8988T (cell line): ENCODE measurements around the gene NXPE1.

Experiments used
- DNase-seq: peaks from one replicate; pipeline ENCODE4 v3.0.0; 2011

NXPE1 gene

GRCh38 chr11:114562166-114562916 lies 2.7 kb upstream of the NXPE1 start:
- DNase-seq: no peak

- DNase-seq: no peak
Measured at GRCh38 chr11:114556135-114556534, 3.5 kb downstream of the NXPE1 start.

- DNase-seq: no peak
Measured at GRCh38 chr11:114553642-114554041, 6.0 kb downstream of the NXPE1 start.

- no peak for DNase-seq
Measured at GRCh38 chr11:114551060-114551459, 8.6 kb downstream of the NXPE1 start.

GRCh38 chr11:114525682-114526081 lies 34.0 kb downstream of the NXPE1 start:
- no peak for DNase-seq

GRCh38 chr11:114524122-114524521 lies 35.6 kb downstream of the NXPE1 start:
- DNase-seq: no peak

GRCh38 chr11:114522818-114523217 lies 36.9 kb downstream of the NXPE1 start:
- DNase-seq: no peak

- no peak for DNase-seq
Measured at GRCh38 chr11:114511538-114511937, 48.1 kb downstream of the NXPE1 start.

GRCh38 chr11:114511079-114511478 lies 48.6 kb downstream of the NXPE1 start:
- DNase-seq: no peak

- DNase-seq: no peak
Measured at GRCh38 chr11:114501901-114502300, 57.8 kb downstream of the NXPE1 start.

GRCh38 chr11:114499756-114500155 lies 59.9 kb downstream of the NXPE1 start:
- DNase-seq: no peak

GRCh38 chr11:114496915-114497314 lies 62.8 kb downstream of the NXPE1 start:
- no peak for DNase-seq

- DNase-seq: no peak
Measured at GRCh38 chr11:114483929-114484328, 75.8 kb downstream of the NXPE1 start.

- DNase-seq: no peak
Measured at GRCh38 chr11:114482114-114482513, 77.6 kb downstream of the NXPE1 start.

- DNase-seq: no peak
Measured at GRCh38 chr11:114479331-114479730, 80.3 kb downstream of the NXPE1 start.

- no peak for DNase-seq
Measured at GRCh38 chr11:114478768-114479167, 80.9 kb downstream of the NXPE1 start.

GRCh38 chr11:114478001-114478410 lies 81.7 kb downstream of the NXPE1 start:
- no peak for DNase-seq

- no peak for DNase-seq
Measured at GRCh38 chr11:114472661-114473060, 87.0 kb downstream of the NXPE1 start.
